Measurements from ENCODE around the gene INO80D. TPM values are rescaled to one million over a fixed set of nuclear protein-coding genes. Genes with fewer than 3 reads are reported as not detected.

INO80D gene
- total RNA-seq, 1 experiment from 2014 or later, result 46.0 TPM

DNA sequence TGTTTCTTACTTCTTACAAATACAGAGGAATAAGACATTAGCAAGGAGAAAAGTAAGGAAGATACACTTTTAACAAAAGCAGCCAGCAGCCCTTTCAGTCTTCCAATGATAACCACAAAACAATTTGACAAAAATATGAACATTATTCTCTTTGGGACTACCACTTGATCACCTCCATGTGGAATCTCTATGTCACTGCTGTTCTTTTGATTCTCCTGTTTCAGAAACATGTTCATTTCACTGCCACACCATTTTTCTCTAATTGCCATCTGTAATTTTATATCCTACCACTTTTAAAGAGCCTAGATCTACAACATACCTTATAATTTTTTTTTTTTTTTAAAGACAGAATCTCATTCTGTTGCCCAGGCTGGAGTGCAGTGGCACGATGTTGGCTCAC, 10.9 kb downstream of the INO80D start:
- no peak overlapping the region for H3K27ac ChIP-seq (ENCODE audit: insufficient read length, low read depth, low read length)
- WGBS (ENCODE audit: extremely low coverage, insufficient read length, low lambda C conversion rate), result no CpG with 5 or more reads among the region's 1 CpG
- no peak overlapping the region for H3K4me2 ChIP-seq (ENCODE audit: insufficient read depth, insufficient read length, low read length)

More for the DNA sequence above, 10.9 kb downstream of the INO80D start:
- Histone ChIP-seq H3K14ac (ENCODE audit: insufficient read depth, low read length) (no peak overlapping the region), H4K91ac (ENCODE audit: insufficient read length, low read depth, low read length) (no peak overlapping the region), H4K8ac (replicated peaks; ENCODE audit: insufficient read length, low read depth, low read length) (no peak overlapping the region), H2AK5ac (ENCODE audit: insufficient read length, low read length) (no peak overlapping the region), H3K4ac (ENCODE audit: low read depth, low read length) (no peak overlapping the region), H3K27me3 (ENCODE audit: insufficient read depth, low read length) (no peaks in the 10 kb centered on the region), H4K5ac (ENCODE audit: insufficient read length, low read depth, low read length) (no peak overlapping the region), H2BK15ac (ENCODE audit: low read depth, low read length) (no peak overlapping the region), H2BK12ac (ENCODE audit: insufficient read length, low read depth, low read length) (no peak overlapping the region), H3K9ac (ENCODE audit: extremely low read depth, insufficient read length, low read length) (no peak overlapping the region), H3K9me3 (ENCODE audit: control insufficient read depth, low read depth, low read length) (no peaks in the 10 kb centered on the region), H3K56ac (ENCODE audit: insufficient read length, low read depth, low read length) (no peak overlapping the region), H2AFZ (ENCODE audit: low read length) (no peak overlapping the region), H3K18ac (ENCODE audit: insufficient read length, low read depth, low read length) (no peak overlapping the region), H3K79me2 (ENCODE audit: insufficient read depth, low read length) (peaks cover 32% of the 10 kb centered on the region; the same call in 1 of the 2 replicates), H3K23ac (ENCODE audit: insufficient read length, low read depth, low read length) (no peak overlapping the region), H3K79me1 (ENCODE audit: insufficient read depth, low read depth, low read length, poor library complexity, severe bottlenecking) (peaks cover 10% of the 10 kb centered on the region), H2BK20ac (ENCODE audit: low read depth, low read length, poor library complexity, severe bottlenecking) (no peak overlapping the region), H2BK5ac (ENCODE audit: insufficient read length, low read length) (no peak overlapping the region), H3K4me1 (ENCODE audit: insufficient read depth, low read length) (peaks cover 10% of the 10 kb centered on the region; the same call in 1 of the 2 replicates), H4K20me1 (ENCODE audit: control insufficient read depth, insufficient read depth, insufficient read length) (no peaks in the 10 kb centered on the region), H3K23me2 (ENCODE audit: insufficient read length, low read depth, low read length, poor library complexity, severe bottlenecking) (peaks cover 2% of the 10 kb centered on the region), H3T11ph (ENCODE audit: low read length) (no peak overlapping the region), H2BK120ac (ENCODE audit: low read depth, low read length, poor library complexity, severe bottlenecking) (no peak overlapping the region)
- no peaks in the 10 kb centered on the region for H3K9me3 Mint-ChIP-seq
- peaks cover 0 to 13% (median 5%) of the 10 kb centered on the region in 3 experiments; a peak in 5 of 7 replicates for H3K36me3 Mint-ChIP-seq (ENCODE audit: insufficient read depth in 1 of 3, low read depth in 3 of 3)
- no peak overlapping the region; a peak in 1 of 5 replicates for H3K4me3 Mint-ChIP-seq
- H3K27me3 Mint-ChIP-seq (ENCODE audit: low read depth), result no peaks in the 10 kb centered on the region
- DNase-seq, result no peak
- peaks cover 34 to 46% of the 10 kb centered on the region in 2 experiments for H3K4me1 Mint-ChIP-seq
- H3K27ac Mint-ChIP-seq, result peak overlapping the region in 1 of 3 experiments; percentile 65; a peak in 3 of 7 replicates
- TF ChIP-seq, protein P1, sequence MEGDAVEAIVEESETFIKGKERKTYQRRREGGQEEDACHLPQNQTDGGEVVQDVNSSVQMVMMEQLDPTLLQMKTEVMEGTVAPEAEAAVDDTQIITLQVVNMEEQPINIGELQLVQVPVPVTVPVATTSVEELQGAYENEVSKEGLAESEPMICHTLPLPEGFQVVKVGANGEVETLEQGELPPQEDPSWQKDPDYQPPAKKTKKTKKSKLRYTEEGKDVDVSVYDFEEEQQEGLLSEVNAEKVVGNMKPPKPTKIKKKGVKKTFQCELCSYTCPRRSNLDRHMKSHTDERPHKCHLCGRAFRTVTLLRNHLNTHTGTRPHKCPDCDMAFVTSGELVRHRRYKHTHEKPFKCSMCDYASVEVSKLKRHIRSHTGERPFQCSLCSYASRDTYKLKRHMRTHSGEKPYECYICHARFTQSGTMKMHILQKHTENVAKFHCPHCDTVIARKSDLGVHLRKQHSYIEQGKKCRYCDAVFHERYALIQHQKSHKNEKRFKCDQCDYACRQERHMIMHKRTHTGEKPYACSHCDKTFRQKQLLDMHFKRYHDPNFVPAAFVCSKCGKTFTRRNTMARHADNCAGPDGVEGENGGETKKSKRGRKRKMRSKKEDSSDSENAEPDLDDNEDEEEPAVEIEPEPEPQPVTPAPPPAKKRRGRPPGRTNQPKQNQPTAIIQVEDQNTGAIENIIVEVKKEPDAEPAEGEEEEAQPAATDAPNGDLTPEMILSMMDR (conservative IDR thresholded peaks at IDR 0.05), result no peak

Measured in H9 (cell line).